NCI-H1105 (cell line): ENCODE results near the gene ARHGEF35.
"Not testable (repeated sequence)": the region's sequence is repeated elsewhere in the genome, so short reads cannot be mapped to it uniquely, and the experiment has no call there.

ENCODE experiments used
- DNase-seq: peaks from one replicate; lab custom pipeline; 2025; lab: John Stamatoyannopoulos, UW

The ARHGEF35 gene

DNA sequence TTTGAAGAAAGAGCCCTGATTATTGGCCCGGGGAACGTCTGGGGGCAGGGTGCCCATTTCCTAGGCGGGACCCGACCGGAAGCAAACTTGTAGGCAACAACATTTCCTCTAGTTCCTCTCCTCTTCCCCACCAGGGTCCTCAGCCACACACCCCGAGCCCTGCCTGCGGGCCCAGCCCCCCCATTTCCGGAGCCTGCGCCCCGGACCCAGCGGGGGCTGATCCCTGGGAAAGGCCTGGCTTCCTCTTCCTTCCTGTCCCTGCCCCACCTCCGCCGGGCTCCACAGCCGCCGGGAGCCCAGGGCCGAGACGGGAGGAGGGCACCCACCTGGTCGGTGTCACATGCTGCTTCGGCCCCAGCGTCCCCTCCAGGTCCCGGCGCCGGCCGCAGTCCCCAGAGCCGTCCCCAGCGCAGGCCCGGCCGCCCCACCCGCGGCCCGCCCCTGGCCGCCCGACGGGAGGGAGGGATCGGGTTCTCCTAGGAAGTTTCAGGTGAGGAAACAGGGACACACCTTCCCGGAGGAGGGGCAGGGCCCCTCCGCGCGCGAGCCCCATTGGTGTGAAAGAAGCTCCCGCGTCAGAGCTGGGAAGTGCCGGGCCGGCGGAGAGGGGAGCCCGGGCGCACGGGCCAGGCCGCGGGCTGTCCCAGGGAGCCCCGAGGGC is at the start of gene ARHGEF35:
Gene ARHGEF35, minus strand, starts transcription at position 622 of the 661 bp plus-strand sequence. CDS start 7,450 bp downstream, outside the sequence.
- DNase-seq = not testable (repeated sequence)

DNA sequence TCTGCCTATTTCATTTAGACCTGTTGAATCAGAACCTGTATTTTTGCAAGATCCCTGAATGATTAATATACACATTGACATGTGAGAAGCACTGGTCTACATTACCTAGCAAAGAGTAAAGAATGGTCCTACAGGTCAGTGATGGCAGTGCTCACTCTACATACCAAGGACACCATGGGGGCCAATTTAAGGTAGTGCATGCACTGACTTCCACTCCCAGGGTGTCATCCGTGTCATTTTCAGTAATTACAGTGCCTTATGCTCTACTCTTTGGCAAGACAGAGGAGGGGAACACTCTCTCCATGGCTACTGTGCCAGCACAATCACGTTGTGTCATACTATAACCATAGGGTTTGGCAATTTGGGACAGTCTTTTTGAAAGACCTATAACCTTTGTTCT is 49.7 kb upstream of the ARHGEF35 start:
- DNase-seq = not testable (repeated sequence)

GRCh38 chr7:144239365-144239764 is 43.7 kb upstream of the ARHGEF35 start, which contains the start of gene OR2A42:
OR2A42 (minus strand) TSS chr7:144239605; CDS start chr7:144232843, 6,762 bp downstream.
- not testable (repeated sequence) for DNase-seq

GRCh38 chr7:144238530-144239082 is 43.0 kb upstream of the ARHGEF35 start:
- not testable (repeated sequence) for DNase-seq

- DNase-seq = not testable (repeated sequence)
Observed at GRCh38 chr7:144233039-144233438, 37.4 kb upstream of the ARHGEF35 start.

DNA sequence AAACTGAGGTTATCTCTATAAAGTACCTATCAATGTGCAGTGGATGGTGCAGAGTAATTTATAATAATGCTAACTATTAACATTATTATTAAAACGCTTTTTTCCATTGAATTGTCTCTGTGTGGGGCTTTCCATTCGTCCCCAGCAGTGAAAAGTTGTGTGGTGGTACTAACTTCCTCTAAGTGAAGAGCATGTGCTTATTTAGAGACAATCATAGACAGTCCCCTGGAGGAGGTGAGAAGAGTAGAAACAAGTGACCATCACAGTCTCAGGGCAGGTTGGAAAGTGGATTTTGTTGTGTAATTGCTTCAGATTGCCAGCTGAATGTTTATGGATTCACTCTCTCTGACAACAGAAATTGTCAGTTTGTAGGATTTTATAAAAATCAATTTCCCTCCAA is 35.4 kb upstream of the ARHGEF35 start:
- not testable (repeated sequence) for DNase-seq

DNA sequence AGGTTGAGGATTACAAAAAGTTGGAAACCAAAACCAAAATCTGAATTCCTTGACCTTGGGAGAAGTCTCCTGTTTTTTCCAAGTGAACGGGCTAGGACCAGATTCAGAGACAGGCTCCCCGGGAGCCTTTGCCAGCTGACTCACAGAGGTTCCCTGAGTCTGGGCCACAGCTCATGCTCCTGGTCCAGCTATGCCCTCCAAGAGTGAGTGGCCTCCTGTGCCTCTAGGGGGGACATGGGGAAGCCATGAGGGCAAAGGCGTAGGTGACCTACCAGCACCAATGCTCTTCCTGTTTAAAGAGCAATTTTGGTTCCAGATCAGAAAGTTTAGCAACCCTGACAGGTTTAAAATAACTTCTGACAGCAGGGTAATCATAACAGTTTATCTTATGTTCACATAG is 33.2 kb upstream of the ARHGEF35 start:
- not testable (repeated sequence) for DNase-seq

GRCh38 chr7:144226866-144227265 is 31.2 kb upstream of the ARHGEF35 start:
- not testable (repeated sequence) for DNase-seq

DNA sequence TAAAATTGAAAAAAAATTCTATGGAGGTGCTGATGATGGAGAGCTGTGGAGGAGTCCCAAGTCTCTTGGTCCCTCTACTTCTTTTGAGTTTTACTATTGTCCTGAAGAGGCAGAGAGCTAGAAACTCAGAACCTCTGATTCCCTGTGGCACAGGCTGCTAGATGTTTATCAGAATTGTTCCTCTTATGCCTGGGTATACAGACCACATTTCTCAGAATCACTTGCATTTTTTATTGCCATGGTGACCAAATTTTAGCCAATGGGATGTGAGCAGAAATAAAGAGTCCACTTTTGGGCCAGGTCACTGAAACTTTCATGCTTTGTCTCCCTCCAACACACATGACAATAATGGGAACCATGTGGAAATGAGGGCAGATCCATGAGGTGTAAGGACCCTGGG is 28.0 kb upstream of the ARHGEF35 start:
- DNase-seq = not testable (repeated sequence)

GRCh38 chr7:144220531-144220930 is 24.9 kb upstream of the ARHGEF35 start:
- not testable (repeated sequence) for DNase-seq

DNA sequence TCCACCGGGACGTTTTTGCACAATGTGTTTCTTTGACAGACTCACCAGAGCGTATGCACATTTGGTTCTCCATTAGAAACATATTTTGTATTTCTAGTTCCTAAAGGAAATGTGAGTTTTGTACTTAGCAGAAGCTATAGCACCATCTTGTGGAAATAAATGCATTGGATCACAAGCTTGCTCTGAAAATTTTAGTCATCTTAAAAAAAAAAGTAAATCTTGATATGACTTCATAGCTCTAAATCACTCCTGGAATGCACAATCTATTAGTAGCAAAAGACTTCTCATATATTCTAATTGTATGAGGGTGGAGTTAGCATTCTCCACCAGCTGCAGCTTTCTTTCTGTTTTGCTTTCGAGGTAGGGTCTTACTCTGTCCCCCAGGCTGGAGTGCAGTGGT is 23.5 kb upstream of the ARHGEF35 start:
- DNase-seq = not testable (repeated sequence)

DNA sequence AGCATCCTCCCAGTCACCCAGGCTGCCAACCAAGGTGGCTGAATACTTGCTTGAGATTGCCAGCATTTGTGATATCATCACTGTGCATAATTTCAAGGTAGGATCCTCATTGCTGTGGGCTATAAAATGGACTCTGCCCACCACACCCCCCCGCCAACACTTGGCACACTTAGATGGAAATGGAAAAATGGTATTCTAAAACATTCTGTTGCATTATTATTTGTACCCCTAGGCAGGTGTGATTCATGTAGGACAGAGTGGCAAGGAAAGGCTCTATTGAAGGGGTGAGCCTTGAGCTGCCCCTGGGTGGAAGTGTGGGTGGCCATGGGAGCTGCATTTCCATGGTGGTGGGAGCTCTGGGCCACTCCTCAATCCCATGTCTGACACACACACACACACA is 22.9 kb upstream of the ARHGEF35 start:
- DNase-seq = not testable (repeated sequence)

GRCh38 chr7:144217200-144217599 is 21.6 kb upstream of the ARHGEF35 start:
- DNase-seq = not testable (repeated sequence)

GRCh38 chr7:144205306-144205705 is 9.7 kb upstream of the ARHGEF35 start:
- DNase-seq = not testable (repeated sequence)

DNA sequence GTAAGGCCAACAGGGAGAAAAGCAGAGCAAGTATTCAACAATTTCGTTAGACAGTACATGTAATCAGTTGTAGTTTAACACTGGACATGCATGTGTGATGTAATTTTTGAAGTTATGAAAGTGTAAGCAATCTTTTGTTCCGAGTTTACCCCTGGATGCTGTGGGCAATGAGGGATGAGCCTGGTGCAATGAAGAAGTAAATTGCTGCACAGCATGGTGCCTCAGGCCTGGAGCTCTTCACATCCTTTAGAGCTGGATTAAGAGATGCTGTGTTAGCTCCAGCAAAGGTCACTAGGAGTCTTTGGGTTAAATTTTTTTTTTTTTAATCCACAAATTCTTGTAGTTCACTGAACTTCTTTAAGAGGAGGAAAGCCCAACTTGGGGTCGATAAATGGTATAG is 7.5 kb upstream of the ARHGEF35 start:
- DNase-seq = not testable (repeated sequence)

- DNase-seq = not testable (repeated sequence)
Observed at GRCh38 chr7:144201978-144202377, 6.3 kb upstream of the ARHGEF35 start.

- not testable (repeated sequence) for DNase-seq
Observed at GRCh38 chr7:144198934-144199333, 3.3 kb upstream of the ARHGEF35 start.

DNA sequence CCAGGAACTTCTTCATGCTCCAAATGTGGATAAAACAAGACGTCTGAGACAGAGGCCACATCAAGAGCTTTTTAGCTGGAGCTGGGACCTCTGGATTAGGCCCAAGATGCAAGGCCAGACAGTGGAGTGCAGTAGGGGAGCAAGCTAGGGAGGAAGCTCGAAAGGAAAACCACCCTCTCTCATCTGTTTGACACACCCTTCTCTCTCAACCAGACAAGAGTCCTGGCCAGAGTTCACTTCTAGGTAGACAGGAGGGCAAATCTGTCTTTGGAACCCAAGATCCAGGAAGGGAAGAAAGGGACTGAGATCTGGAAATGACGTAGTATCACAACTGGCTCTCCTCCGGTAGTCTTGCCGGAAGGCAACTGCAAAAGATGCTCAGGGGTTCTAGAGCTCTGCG is 1.2 kb downstream of the ARHGEF35 start:
- not testable (repeated sequence) for DNase-seq

GRCh38 chr7:144193782-144194181 is 1.9 kb downstream of the ARHGEF35 start:
- DNase-seq = not testable (repeated sequence)

- DNase-seq = not testable (repeated sequence)
Observed at GRCh38 chr7:144188578-144189171, 7.0 kb downstream of the ARHGEF35 start.

DNA sequence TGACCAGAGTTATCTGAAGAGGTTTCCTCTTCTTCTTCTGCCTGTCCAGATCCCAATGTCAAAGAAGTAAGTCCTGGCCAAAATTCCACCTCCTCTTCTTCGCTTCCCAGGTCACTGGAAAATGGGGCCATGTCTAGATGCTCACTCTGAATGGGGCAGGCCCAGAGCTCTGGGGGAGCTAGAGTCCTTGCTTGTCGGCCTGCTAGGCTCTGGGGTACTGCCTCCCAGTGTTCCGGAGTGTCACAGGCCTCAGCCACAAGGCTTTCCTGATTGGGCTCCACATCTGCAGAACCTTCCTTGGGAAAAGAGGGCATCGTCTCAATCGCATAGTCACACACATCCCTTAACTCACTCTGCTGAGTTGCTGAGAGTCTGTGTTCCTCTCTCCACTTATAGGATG is 7.8 kb downstream of the ARHGEF35 start:
- DNase-seq = not testable (repeated sequence)

- not testable (repeated sequence) for DNase-seq
Observed at GRCh38 chr7:144183166-144183565, 12.5 kb downstream of the ARHGEF35 start, which contains the start of gene CTAGE4. CTAGE4 (plus strand) TSS chr7:144183466; CDS start chr7:144183504, 38 bp downstream.

DNA sequence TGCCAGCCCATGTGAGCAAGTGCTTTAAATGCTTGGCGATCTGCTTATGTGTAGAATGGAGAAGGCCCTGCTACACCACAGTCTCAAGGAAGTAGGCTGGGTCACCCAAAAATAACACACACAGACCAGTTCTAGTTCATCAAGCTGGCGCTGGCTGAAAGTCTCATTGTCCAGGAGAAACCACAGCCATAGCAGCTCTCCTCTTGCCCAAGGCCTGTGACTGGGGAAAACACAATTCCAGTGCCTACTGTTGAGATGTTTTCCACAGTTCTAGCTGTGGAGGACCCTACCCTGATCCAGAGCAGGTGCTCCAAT is 16.5 kb downstream of the ARHGEF35 start:
- not testable (repeated sequence) for DNase-seq
